Measurements from ENCODE around the gene C20orf96. TPM values are rescaled to one million over a fixed set of nuclear protein-coding genes. Genes with fewer than 3 reads are reported as not detected.

C20orf96 gene
- total RNA-seq, 2 experiments from 2014 or later = 7.1 to 7.4 TPM

DNA sequence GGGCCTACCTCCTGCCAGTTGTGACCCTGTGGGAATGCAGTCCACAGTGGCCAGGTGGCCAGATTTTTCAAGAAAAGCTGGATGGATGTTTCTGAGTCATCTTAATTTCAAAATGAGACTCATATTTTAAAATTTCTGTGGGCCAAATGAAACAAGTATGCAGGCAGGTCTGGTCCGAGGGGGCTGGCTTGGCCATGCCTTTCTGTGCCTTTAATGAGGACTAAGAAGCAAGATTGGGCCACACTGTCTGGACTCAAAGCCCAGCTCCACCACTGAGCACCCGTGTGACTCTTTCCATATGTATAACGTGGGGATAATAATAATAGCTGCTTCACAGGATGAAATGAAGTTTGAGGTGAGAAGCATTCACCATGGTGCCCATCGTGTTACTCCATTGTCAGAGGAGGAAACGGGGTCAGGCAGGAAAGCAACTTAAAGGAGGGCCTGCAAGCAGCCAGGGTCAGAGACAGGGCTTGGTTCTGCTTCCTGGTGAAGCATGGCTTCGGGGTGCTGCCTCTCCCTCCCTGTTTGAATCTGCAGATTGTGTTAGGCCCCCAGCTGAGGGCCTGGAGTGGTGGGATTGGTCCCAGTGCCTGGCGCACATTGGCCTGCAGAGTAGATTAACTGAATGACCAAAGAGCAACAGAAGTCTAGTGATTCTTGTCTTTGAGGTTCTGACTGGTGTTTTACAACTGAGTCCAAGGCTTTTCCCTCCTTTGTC is 38.6 kb upstream of the C20orf96 start:
- ATAC-seq (no peak), DNase-seq (no peak)
- Mint-ChIP-seq H3K27me3 (no peaks in the 10 kb centered on the region), H3K36me3 (ENCODE audit: low read depth) (peaks cover 7% of the 10 kb centered on the region), H3K4me1 (ENCODE audit: low read depth) (peaks cover 19% of the 10 kb centered on the region), H3K27ac (peak overlapping the region; percentile 68), H3K4me3 (peak overlapping the region; percentile 78), H3K9me3 (no peaks in the 10 kb centered on the region)
- TF ChIP-seq, protein P1, sequence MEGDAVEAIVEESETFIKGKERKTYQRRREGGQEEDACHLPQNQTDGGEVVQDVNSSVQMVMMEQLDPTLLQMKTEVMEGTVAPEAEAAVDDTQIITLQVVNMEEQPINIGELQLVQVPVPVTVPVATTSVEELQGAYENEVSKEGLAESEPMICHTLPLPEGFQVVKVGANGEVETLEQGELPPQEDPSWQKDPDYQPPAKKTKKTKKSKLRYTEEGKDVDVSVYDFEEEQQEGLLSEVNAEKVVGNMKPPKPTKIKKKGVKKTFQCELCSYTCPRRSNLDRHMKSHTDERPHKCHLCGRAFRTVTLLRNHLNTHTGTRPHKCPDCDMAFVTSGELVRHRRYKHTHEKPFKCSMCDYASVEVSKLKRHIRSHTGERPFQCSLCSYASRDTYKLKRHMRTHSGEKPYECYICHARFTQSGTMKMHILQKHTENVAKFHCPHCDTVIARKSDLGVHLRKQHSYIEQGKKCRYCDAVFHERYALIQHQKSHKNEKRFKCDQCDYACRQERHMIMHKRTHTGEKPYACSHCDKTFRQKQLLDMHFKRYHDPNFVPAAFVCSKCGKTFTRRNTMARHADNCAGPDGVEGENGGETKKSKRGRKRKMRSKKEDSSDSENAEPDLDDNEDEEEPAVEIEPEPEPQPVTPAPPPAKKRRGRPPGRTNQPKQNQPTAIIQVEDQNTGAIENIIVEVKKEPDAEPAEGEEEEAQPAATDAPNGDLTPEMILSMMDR (IDR thresholded peaks at IDR 0.05) = no peak
- POLR2A ChIA-PET = interaction anchor here (1.0 to 2.7 kb wide), 3 partner anchors 31 to 213 kb away, joined by 3 to 15 read pairs (median 6); partner anchors contain the start of gene ZCCHC3
- intact Hi-C loops (cut with micrococcal nuclease) = no loop called here
- CTCF ChIA-PET = interaction anchor here (0.8 to 4.3 kb wide), 10 partner anchors 10 to 183 kb away, joined by 3 to 45 read pairs (median 3); partner anchors contain the start of gene DEFB129

DNA sequence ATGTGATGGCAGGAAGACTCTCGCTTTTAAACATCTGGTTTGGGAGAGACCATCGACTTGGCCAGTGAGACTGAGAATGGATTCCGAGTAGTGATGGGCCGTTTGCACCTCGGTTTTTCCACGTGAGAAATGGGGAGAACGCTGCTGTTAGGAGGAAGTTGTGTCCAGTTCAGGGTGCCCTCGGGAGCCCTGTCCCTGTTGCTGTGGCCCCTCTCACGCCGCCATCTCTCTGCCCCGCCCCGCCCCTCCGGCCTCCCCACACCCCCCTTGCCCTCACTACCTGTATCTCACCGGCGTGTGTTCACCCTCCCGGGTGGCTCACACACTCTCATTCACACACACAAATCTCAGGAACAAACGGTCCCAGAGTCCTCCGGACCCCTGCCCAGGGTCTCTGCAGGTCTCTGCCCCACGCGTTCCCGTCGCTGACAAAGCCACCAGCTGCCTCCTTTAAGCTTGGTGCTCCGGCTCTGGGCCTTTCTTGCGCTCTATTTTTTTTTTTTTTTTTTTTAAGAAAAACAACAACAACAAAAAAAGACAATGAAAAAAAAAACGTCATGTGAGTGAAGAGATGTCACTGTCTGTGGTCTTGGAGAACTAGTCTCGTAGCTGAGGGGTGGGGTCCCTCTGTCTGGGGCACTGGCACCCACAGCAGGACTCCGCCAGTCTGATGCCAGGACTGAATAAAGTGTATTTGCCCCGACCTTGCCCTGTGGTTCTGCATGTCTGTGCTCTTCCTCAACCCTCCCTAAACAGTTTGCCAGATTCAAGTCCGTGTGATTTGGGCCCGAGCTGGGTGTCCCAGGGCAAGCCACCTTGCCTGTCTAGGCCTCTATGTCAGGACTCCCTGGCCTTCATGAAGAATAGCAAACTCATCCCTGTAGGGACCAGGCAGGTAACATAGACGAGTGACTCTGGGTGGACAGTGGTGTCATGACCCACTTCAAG is 37.8 kb upstream of the C20orf96 start:
- CTCF ChIA-PET = interaction anchor here (1.1 to 4.3 kb wide), 5 partner anchors 11 to 62 kb away, joined by 3 to 45 read pairs (median 3); no protein-coding TSS in a partner anchor
- DNase-seq (no peak), ATAC-seq (no peak)
- H3K27ac Mint-ChIP-seq = peak overlapping the region; percentile 75
- no peaks in the 10 kb centered on the region for H3K27me3 Mint-ChIP-seq
- H3K9me3 Mint-ChIP-seq = no peaks in the 10 kb centered on the region
- H3K4me1 Mint-ChIP-seq (ENCODE audit: low read depth) = peaks cover 27% of the 10 kb centered on the region
- peaks cover 7% of the 10 kb centered on the region for H3K36me3 Mint-ChIP-seq (ENCODE audit: low read depth)
- TF ChIP-seq, protein P1 (IDR thresholded peaks at IDR 0.05) = no peak
- POLR2A ChIA-PET = no interaction called here
- H3K4me3 Mint-ChIP-seq = peak overlapping the region; percentile 78
- intact Hi-C loops (cut with micrococcal nuclease) = no loop called here

DNA sequence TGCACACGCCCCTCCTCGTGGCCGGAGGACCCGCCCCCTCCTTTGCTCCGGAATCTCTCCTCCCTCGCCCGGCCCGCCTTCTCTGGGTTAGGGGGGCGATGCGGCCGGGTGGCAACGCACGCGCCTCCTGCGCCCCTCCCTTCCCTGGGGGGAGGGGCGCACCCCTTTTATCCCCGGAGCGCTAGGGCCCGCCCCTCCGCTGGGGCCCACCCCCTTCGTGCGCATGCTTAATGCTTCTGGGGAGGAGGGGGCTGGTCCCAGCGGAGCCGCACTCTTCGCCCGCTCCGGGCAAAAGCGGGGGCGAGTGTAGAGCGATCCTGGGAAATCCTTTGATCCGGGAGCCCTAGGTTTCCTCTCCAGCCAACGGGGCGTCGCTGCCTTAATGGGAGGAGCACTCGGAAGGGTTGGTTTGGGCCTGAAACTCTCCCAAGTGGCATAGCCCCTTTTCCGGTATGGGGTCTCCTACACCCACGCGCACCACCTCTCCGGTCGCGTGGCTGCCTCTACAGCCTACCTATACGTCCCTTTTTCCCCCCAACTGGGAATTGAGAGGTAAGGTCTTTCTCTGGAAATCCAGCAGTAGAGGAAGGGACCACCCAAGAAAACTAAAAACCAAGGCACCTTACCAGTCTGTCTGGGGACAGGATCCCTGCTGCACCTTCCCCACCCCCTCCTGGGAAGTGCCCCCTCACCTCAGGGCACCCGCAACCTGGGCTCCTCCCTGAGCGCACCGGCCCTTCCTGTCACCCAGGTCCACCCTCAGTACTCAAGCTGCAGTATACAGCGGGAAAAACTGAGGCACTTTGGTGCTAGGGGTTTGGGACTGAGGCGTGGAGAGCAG is 36.9 kb upstream of the C20orf96 start:
- intact Hi-C loops (cut with micrococcal nuclease) = no loop called here
- ChIA-PET POLR2A (interaction anchor here (0.6 kb wide), 1 partner anchor 52 kb away, joined by 3 read pairs; no protein-coding TSS in a partner anchor), CTCF (interaction anchor here (4.3 kb wide), 1 partner anchor 61 kb away, joined by 45 read pairs; no protein-coding TSS in a partner anchor)
- DNase-seq = peak; percentile 92
- H3K27ac Mint-ChIP-seq = peak overlapping the region; percentile 75
- no peaks in the 10 kb centered on the region for H3K9me3 Mint-ChIP-seq
- H3K27me3 Mint-ChIP-seq = no peaks in the 10 kb centered on the region
- H3K4me3 Mint-ChIP-seq = peak overlapping the region; percentile 78
- peaks cover 7% of the 10 kb centered on the region for H3K36me3 Mint-ChIP-seq (ENCODE audit: low read depth)
- TF ChIP-seq, protein P1 (IDR thresholded peaks at IDR 0.05) = no peak
- ATAC-seq = peak; percentile 50
- peaks cover 27% of the 10 kb centered on the region for H3K4me1 Mint-ChIP-seq (ENCODE audit: low read depth)

DNA sequence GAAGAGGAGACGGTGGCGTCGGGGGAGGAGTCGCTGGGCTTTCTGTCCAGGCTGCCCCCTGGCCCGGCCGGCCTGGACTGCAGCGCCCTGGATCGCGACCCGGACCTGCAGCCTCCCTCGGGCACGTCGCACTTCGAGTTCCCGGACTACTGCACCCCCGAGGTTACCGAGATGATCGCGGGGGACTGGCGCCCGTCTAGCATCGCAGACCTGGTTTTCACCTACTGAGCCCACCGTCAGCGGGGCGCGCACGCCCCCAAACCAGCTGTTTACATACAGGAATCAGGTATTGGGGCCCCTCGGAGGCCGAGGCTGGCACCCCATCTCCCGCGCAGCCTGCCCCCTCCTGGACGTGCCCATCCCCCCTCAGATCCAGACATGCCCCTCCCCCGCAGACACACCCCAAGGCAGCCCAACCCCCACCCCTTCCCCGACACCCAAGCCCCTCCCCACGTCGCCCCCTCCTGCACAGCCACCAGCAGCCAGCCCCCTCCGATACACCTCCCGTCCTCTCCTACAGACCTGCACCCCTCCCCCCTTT is 36.2 kb upstream of the C20orf96 start:
- POLR2A ChIA-PET = interaction anchor here (0.6 to 7.6 kb wide), 4 partner anchors 17 to 325 kb away, joined by 3 to 94 read pairs (median 3); partner anchors contain the start of gene ZCCHC3
- no peaks in the 10 kb centered on the region for H3K27me3 Mint-ChIP-seq
- peak overlapping the region; percentile 78 for H3K4me3 Mint-ChIP-seq
- DNase-seq (no peak), ATAC-seq (peak; percentile 0)
- peaks cover 27% of the 10 kb centered on the region for H3K4me1 Mint-ChIP-seq (ENCODE audit: low read depth)
- H3K36me3 Mint-ChIP-seq (ENCODE audit: low read depth) = peaks cover 7% of the 10 kb centered on the region
- intact Hi-C loops (cut with micrococcal nuclease) = no loop called here
- TF ChIP-seq, protein P1 (IDR thresholded peaks at IDR 0.05) = no peak
- no peaks in the 10 kb centered on the region for H3K9me3 Mint-ChIP-seq
- CTCF ChIA-PET = interaction anchor here (0.7 kb wide), 1 partner anchor 30 kb away, joined by 3 read pairs; the partner anchor contains the start of gene ZCCHC3
- peak overlapping the region; percentile 61 for H3K27ac Mint-ChIP-seq

Measured in activated CD8-positive, alpha-beta T cell treated with anti-CD3 and anti-CD28 coated beads for 36 hours (primary cell).